Thoracic aorta (tissue), 2 donors: ENCODE measurements around the gene VANGL1. TPM values are rescaled to one million over a fixed set of nuclear protein-coding genes. Genes with fewer than 3 reads are reported as not detected.
A peak's percentile ranks its signal among the peaks of the same experiment; 100 is the strongest.

Experiments used
- ATAC-seq: fragments of 150-250 bp; one replicate; pipeline ENCODE4 v1.8.0; 2017; ENCODE audit warnings: low read depth; ENCODE audit not compliant: insufficient number of reproducible peaks, low FRiP score
- DNase-seq: peaks from one replicate; pipeline ENCODE4 v3.0.0-alpha.2; 2020; ENCODE audit warnings: low spot score
- H3K27ac ChIP-seq, 2 donors: fragments of 200-600 bp; sonication (generic); 1 replicate in 1 of 2; 2 replicates in 1 of 2; pipeline ENCODE4 v1.5.1; 2016; ENCODE audit warnings: mild to moderate bottlenecking in 2 of 2, moderate library complexity in 2 of 2
- H3K27me3 ChIP-seq: fragments of 200-600 bp; sonication (generic); replicated peaks from 2 replicates; pipeline ENCODE4 v1.6.0; 2016; ENCODE audit warnings: mild to moderate bottlenecking; ENCODE audit not compliant: insufficient read depth
- H3K36me3 ChIP-seq: fragments of 200-600 bp; sonication (generic); one replicate; pipeline ENCODE4 v1.5.1; 2016
- H3K4me1 ChIP-seq, 2 donors: fragments of 200-600 bp; sonication (generic); 1 replicate in 1 of 2; 2 replicates in 1 of 2; pipeline versions ENCODE4 v1.5.1 to v1.6.0; 2016; ENCODE audit warnings: low read depth in 2 of 2, mild to moderate bottlenecking in 1 of 2; ENCODE audit not compliant: control insufficient read depth in 1 of 2
- H3K4me3 ChIP-seq: fragments of 200-600 bp; sonication (generic); 2 replicates; pipeline ENCODE4 v1.5.1; 2016; ENCODE audit warnings: mild to moderate bottlenecking
- H3K9me3 ChIP-seq: fragments of 200-600 bp; sonication (generic); 2 replicates; pipeline ENCODE4 v1.5.1; 2016
- total RNA-seq, 2 donors: library from RNA; depleted of rRNA; stranded (reverse); fragments of >200 nt; gene quantifications; one replicate each; pipeline versions ENCODE4 v1.1.0 to v1.2.3, GENCODE V29; 2016
- TF ChIP-seq, protein P1 (sequence below): fragments of 200-600 bp; sonication (generic); IDR thresholded peaks from one replicate; pipeline ENCODE4 v1.5.1; 2019; ENCODE audit warnings: antibody characterized with exemption

The VANGL1 gene
- total RNA-seq, 2 donors from 2014 or later = 6.5 to 8.8 TPM

DNA sequence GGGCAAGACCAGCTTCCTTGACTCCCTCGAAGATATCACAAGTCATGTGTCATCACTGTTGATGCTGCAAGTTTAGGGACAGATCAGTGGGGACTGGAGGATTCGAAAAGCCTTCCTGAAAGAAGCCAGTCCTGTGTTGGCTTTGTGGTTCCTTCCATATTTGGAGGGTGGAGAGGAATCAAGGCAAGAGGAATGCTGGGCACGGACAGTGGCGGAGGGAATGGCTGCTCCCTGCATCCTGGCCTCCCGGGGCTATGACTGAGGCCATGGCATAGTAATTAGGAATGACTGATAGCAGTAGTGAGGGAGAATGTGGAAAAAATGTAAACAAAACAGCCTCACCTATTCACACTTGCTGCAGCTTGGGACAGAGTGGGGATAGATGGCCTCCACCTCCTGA is 36.4 kb downstream of the VANGL1 start:
- no peak overlapping the region for H3K4me3 ChIP-seq
- no peaks in the 10 kb centered on the region for H3K9me3 ChIP-seq
- peaks cover 6% of the 10 kb centered on the region for H3K36me3 ChIP-seq
- no peak for DNase-seq
- H3K4me1 ChIP-seq = peaks cover 10 to 19% of the 10 kb centered on the region in 2 donors
- peak overlapping the region; percentile 19 to 81 for H3K27ac ChIP-seq
- no peak for ATAC-seq
- TF ChIP-seq, protein P1, sequence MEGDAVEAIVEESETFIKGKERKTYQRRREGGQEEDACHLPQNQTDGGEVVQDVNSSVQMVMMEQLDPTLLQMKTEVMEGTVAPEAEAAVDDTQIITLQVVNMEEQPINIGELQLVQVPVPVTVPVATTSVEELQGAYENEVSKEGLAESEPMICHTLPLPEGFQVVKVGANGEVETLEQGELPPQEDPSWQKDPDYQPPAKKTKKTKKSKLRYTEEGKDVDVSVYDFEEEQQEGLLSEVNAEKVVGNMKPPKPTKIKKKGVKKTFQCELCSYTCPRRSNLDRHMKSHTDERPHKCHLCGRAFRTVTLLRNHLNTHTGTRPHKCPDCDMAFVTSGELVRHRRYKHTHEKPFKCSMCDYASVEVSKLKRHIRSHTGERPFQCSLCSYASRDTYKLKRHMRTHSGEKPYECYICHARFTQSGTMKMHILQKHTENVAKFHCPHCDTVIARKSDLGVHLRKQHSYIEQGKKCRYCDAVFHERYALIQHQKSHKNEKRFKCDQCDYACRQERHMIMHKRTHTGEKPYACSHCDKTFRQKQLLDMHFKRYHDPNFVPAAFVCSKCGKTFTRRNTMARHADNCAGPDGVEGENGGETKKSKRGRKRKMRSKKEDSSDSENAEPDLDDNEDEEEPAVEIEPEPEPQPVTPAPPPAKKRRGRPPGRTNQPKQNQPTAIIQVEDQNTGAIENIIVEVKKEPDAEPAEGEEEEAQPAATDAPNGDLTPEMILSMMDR = no peak
- no peaks in the 10 kb centered on the region for H3K27me3 ChIP-seq

DNA sequence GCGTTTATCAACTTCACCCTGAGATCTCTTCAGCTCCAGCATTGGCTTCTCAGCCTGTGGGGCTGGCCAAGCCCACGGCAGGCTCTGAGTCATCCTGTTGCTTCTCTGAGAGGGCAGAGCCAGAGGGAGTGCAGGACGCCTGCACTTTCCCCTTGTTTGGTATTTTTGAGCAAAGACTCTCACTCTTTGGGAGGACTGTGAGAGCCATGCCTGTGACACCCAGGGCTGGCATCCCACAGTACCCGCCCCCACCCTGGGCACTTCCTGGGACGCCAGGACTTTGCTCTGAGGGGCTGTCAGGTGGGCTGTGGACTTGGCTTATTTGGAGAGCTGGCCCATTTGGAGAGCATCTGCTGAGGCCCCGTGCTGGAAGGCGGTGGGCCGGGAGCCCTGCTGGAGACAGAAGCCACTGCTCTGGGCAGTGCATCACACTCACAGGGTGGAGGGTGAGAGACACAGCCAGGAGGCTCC is 37.4 kb downstream of the VANGL1 start:
- H3K4me1 ChIP-seq = peaks cover 10 to 19% of the 10 kb centered on the region in 2 donors
- TF ChIP-seq, protein P1 = no peak
- H3K9me3 ChIP-seq = no peaks in the 10 kb centered on the region
- H3K27me3 ChIP-seq = no peaks in the 10 kb centered on the region
- peak; percentile 88 for ATAC-seq
- DNase-seq = no peak
- H3K4me3 ChIP-seq = peak overlapping the region; percentile 53
- peak overlapping the region; percentile 63 to 81 for H3K27ac ChIP-seq
- H3K36me3 ChIP-seq = peaks cover 6% of the 10 kb centered on the region

DNA sequence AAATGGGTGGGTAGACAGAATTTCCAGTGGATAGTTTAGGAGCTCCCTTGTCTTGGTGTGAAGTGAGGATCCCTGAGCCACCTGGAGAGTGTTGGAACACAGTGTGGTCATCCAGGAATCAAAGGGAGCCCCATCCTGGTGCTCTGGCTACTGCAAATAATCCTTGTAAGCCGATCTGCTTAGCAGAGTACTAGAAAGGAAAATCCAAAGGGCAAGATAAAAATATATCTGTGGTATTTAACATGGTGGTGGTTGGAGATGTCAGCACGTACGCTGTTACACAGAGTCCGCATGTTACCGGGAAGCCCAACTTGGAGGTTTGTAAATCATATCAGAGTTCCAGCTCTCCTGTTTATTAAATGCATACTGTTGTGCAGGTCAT is 39.0 kb downstream of the VANGL1 start:
- TF ChIP-seq, protein P1 = no peak
- Histone ChIP-seq H3K27ac (no peak overlapping the region), H3K4me3 (no peak overlapping the region), H3K4me1 (peaks cover 10 to 19% of the 10 kb centered on the region in 2 donors), H3K36me3 (peaks cover 21% of the 10 kb centered on the region), H3K9me3 (no peaks in the 10 kb centered on the region), H3K27me3 (no peaks in the 10 kb centered on the region)
- no peak for ATAC-seq
- no peak for DNase-seq

DNA sequence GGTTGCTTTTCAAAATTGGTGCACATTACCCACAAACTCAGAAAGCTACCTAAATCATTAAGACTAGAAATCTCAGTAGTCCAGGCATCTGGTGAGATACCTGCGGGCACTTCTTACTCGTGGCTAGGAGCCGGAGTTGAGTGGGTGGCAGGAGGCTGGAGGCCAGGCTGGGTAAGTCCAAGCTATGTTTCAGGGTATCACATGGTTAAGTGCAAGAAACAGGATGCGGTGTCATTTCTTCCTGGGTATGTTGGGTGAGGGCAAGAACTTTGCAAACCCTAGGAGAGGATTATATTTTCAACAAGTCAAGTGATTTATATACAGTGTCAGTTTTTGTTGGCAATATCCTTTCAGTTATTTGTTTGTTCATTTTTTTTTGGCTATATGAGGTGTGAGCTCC is 41.0 kb downstream of the VANGL1 start:
- no peak for DNase-seq
- H3K9me3 ChIP-seq = no peaks in the 10 kb centered on the region
- ATAC-seq = no peak
- peaks cover 21% of the 10 kb centered on the region for H3K36me3 ChIP-seq
- H3K4me1 ChIP-seq = peaks cover 10 to 19% of the 10 kb centered on the region in 2 donors
- no peak overlapping the region for H3K27ac ChIP-seq
- H3K27me3 ChIP-seq = no peaks in the 10 kb centered on the region
- no peak overlapping the region for H3K4me3 ChIP-seq
- TF ChIP-seq, protein P1 = no peak

DNA sequence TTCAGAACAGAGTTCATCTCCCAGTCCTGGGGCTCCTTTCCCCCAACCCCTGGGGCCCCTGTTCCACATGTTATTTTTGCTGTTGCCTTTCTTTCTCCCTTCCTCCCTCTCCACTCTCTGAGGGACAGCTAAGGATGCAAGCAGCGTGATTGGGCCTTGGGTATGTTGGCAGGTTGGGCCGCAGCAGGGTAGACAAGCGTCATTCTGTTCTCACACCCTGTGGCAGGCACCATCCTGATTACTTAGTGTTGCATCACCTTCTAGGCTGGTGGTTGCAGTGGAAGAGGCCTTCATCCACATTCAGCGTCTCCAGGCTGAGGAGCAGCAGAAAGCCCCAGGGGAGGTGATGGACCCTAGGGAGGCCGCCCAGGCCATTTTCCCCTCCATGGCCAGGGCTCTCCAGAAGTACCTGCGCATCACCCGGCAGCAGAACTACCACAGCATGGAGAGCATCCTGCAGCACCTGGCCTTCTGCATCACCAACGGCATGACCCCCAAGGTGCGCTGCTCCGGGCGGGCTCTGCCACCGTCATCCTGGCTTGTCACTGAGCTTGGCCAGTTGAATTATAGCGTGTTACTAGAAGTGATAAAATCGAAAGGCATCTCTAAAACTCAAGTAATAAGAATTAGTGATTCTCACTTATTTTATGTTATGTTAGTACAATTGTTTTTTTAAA is 43.4 kb downstream of the VANGL1 start:
- Histone ChIP-seq H3K9me3 (no peaks in the 10 kb centered on the region), H3K27ac (no peak overlapping the region), H3K4me1 (no peaks in the 10 kb centered on the region), H3K27me3 (no peaks in the 10 kb centered on the region), H3K36me3 (peaks cover 32% of the 10 kb centered on the region), H3K4me3 (no peak overlapping the region)
- TF ChIP-seq, protein P1 = no peak
- DNase-seq (no peak), ATAC-seq (no peak)
